ENCODE results near the gene HCFC1. TPM values are rescaled to one million over a fixed set of nuclear protein-coding genes. Genes with fewer than 3 reads are reported as not detected.

HCFC1 gene
- total and polyA plus RNA-seq, 9 of the 15 experiments (the other 6 are each of a cell fraction or from before 2014, with no cell fraction given): 2.8 to 133 (median 17.1) TPM

DNA sequence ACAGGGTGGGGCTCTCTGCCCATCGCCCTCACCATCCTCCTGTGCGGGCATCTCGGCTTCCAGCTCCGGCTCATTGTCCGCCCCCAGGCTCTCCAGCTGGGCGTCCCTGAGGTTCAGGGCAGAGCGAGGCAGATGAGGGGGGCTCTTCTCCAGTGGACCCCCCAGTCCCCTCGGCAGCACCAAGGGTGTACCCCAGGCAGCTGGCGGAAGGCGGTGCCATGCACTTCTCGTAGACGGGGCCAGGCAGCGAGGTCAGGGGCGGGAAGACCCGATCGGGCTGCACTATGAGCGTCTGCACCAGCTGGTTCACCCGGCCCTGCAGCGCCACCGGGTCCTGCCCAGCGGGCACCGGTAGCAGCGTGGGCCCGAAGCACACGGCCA is 61.6 kb downstream of the HCFC1 start:
- ChIA-PET POLR2A (interaction anchor here (0.6 to 1.1 kb wide), 2 partner anchors 11 to 902 kb away, joined by 3 to 4 read pairs; no protein-coding TSS in a partner anchor), CTCF (ENCODE audit: low intra/inter-chr PET ratio) (no interaction called here)
- H3K9me3 ChIP-seq (replicated peaks; ENCODE audit: control insufficient read depth, insufficient read depth, low read depth, low read length): no peaks in the 10 kb centered on the region
- FAIRE-seq (no peak), ATAC-seq (no peak), DNase-seq (ENCODE audit: extremely low read depth in 1 of 4, low spot score in 3 of 4) (no peak)
- peaks cover 5% of the 10 kb centered on the region; the same call in 1 of the 2 replicates for H4K20me1 ChIP-seq (replicated peaks; ENCODE audit: control insufficient read depth, insufficient read depth, low read length)
- H3K4me1 ChIP-seq (replicated peaks in 1 of 2; ENCODE audit: control insufficient read depth in 2 of 2, insufficient read depth in 2 of 2, low read length in 2 of 2): peaks cover 0 to 56% of the 10 kb centered on the region in 2 experiments; a peak in 3 of 5 replicates
- 85% methylated on average over 4 of the region's 25 CpGs for WGBS (ENCODE audit: insufficient coverage, low coverage, missing lambda C conversion rate)
- H3K27me3 ChIP-seq (ENCODE audit: control insufficient read depth in 2 of 2, insufficient read depth in 2 of 2, low read length in 2 of 2): no peaks in the 10 kb centered on the region
- no peak overlapping the region for H2AFZ ChIP-seq (ENCODE audit: low read depth, low read length)
- H3K4me2 ChIP-seq (ENCODE audit: insufficient read depth, low read length): no peak overlapping the region
- intact Hi-C loops (cut with micrococcal nuclease) (no loop called here), in situ Hi-C loops (cut with MboI) (no loop called here)
- TF ChIP-seq ZFX (CRISPR knock-in tag; IDR thresholded peaks at IDR 0.05) (no peak), ARID1B (IDR thresholded peaks at IDR 0.05) (no peak), DMBX1 (CRISPR knock-in tag; IDR thresholded peaks at IDR 0.05; ENCODE audit: borderline replicate concordance) (no peak), POLR2G (IDR thresholded peaks at IDR 0.05; ENCODE audit: low read depth, low read length) (peak; percentile 46), HNRNPL (IDR thresholded peaks at IDR 0.05; ENCODE audit: low read depth, low read length) (peak; percentile 10; the same call in 1 of the 2 replicates), ZNF436 (CRISPR knock-in tag; IDR thresholded peaks at IDR 0.05) (no peak)
- no peak overlapping the region; a peak in 1 of 4 replicates for H3K9ac ChIP-seq (ENCODE audit: insufficient read depth in 1 of 2, low read depth in 2 of 2, low read length in 2 of 2)
- no peaks in the 10 kb centered on the region for H3K9me1 ChIP-seq (ENCODE audit: control insufficient read depth, insufficient read depth, low read length)
- no peak overlapping the region for H3K4me3 ChIP-seq
- H3K36me3 ChIP-seq (ENCODE audit: control insufficient read depth, insufficient read depth, low read length): peaks cover 18% of the 10 kb centered on the region; the same call in 2 of the 3 replicates
- BruUV-seq (replicated peaks): no TSS peak
- no peaks in the 10 kb centered on the region for H3K79me2 ChIP-seq (ENCODE audit: control insufficient read depth, insufficient read depth, low read length)
- H3K27ac ChIP-seq (ENCODE audit: extremely low read depth, low read depth, low read length): no peak overlapping the region
